Measurements from ENCODE around the gene GLI3. TPM values are rescaled to one million over a fixed set of nuclear protein-coding genes. Genes with fewer than 3 reads are reported as not detected.

Gene GLI3
- total and polyA plus RNA-seq, 10 of the 15 experiments (the other 5 are each of a cell fraction or from before 2014, with no cell fraction given) = 0.01 TPM; not detected in 8

DNA sequence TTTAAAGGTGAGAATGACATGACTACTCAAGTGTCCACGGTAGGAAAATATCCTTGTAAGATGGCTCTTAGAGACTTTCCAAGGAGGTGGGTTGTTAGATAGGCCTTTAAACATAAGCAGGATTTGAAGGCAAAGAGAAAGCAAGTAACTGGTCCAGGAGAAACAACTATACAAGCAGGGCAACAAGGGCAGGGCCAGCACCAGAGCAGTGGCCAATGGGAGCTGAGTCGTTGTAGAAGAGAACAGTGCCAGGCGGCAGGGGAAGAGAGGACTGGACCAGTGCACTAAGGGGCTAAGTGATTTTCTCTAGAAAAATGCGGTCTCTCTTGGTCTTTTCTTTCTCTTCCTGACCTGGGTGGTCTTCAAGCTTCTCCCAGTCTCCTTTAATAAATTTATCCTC lies 94.9 kb downstream of the GLI3 start:
- ATAC-seq (no peak), FAIRE-seq (no peak), DNase-seq (ENCODE audit: low read depth, low spot score) (no peak)
- intact Hi-C loops (cut with micrococcal nuclease; ENCODE audit: unreplicated experiment) = no loop called here
- Histone ChIP-seq H3K79me2 (ENCODE audit: control insufficient read depth, insufficient read depth, low read length) (no peaks in the 10 kb centered on the region), H3K27me3 (replicated peaks in 1 of 2; ENCODE audit: control insufficient read depth in 2 of 2, insufficient read depth in 2 of 2, low read length in 1 of 2) (no peaks in the 10 kb centered on the region), H3K9me3 (replicated peaks; ENCODE audit: control insufficient read depth, insufficient read depth, low read length) (no peaks in the 10 kb centered on the region), H3K27ac (ENCODE audit: control insufficient read depth, insufficient read depth) (no peak overlapping the region), H3K36me3 (ENCODE audit: control insufficient read depth in 2 of 2, insufficient read depth in 2 of 2, low read length in 1 of 2) (no peaks in the 10 kb centered on the region), H2AFZ (ENCODE audit: control insufficient read depth, low read depth, low read length) (no peak overlapping the region), H3K4me3 (no peak overlapping the region), H4K20me1 (ENCODE audit: control insufficient read depth, insufficient read depth) (no peaks in the 10 kb centered on the region), H3K9ac (ENCODE audit: control insufficient read depth, insufficient read depth, low read length) (no peak overlapping the region), H3K4me2 (ENCODE audit: control insufficient read depth, insufficient read depth) (no peak overlapping the region), H3K4me1 (ENCODE audit: control insufficient read depth, insufficient read depth, low read length) (no peaks in the 10 kb centered on the region)
- no TSS peak for BruUV-seq (replicated peaks)
- ChIA-PET RAD21 (ENCODE audit: unreplicated experiment) (no interaction called here), CTCF (no interaction called here), SMC1A (ENCODE audit: uncharacterized antibody, unreplicated experiment) (no interaction called here), POLR2A (no interaction called here)
- in situ Hi-C loops (cut with MboI) = no loop called here
- TF ChIP-seq, protein P1, sequence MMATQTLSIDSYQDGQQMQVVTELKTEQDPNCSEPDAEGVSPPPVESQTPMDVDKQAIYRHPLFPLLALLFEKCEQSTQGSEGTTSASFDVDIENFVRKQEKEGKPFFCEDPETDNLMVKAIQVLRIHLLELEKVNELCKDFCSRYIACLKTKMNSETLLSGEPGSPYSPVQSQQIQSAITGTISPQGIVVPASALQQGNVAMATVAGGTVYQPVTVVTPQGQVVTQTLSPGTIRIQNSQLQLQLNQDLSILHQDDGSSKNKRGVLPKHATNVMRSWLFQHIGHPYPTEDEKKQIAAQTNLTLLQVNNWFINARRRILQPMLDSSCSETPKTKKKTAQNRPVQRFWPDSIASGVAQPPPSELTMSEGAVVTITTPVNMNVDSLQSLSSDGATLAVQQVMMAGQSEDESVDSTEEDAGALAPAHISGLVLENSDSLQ (IDR thresholded peaks at IDR 0.05) = no peak
- WGBS (ENCODE audit: insufficient coverage, insufficient replicate concordance, low lambda C conversion rate, missing lambda C conversion rate) = 34% methylated on average over 4 of the region's 4 CpGs

DNA sequence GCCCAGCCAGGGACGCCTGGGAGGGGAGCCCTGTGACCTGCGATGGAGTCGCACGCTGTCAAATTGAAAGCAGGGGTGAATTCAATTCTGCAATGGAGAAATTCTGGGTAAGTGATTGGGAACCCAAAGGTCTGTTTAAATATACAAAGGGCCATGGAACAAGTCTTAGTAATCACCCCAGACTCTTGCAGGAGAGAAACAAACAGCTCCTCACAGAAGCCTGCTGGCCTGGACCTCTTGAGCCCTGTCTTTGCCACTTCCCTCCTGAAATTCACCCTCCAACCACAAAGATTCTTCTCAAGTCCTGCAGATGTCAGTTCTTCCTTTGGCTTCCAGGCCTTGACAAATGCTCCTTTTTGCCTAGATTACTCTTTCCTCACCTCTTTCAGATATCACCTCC lies 97.3 kb downstream of the GLI3 start:
- ChIA-PET RAD21 (ENCODE audit: unreplicated experiment) (no interaction called here), POLR2A (no interaction called here), SMC1A (ENCODE audit: uncharacterized antibody, unreplicated experiment) (no interaction called here), CTCF (no interaction called here)
- WGBS (ENCODE audit: insufficient coverage, insufficient replicate concordance, low lambda C conversion rate, missing lambda C conversion rate) = 67% methylated on average over 4 of the region's 4 CpGs
- no TSS peak for BruUV-seq (replicated peaks)
- Histone ChIP-seq H3K27ac (ENCODE audit: control insufficient read depth, insufficient read depth) (no peak overlapping the region), H3K36me3 (ENCODE audit: control insufficient read depth in 2 of 2, insufficient read depth in 2 of 2, low read length in 1 of 2) (no peaks in the 10 kb centered on the region), H3K9ac (ENCODE audit: control insufficient read depth, insufficient read depth, low read length) (no peak overlapping the region), H3K4me1 (ENCODE audit: control insufficient read depth, insufficient read depth, low read length) (no peaks in the 10 kb centered on the region), H2AFZ (ENCODE audit: control insufficient read depth, low read depth, low read length) (no peak overlapping the region), H4K20me1 (ENCODE audit: control insufficient read depth, insufficient read depth) (no peaks in the 10 kb centered on the region), H3K9me3 (replicated peaks; ENCODE audit: control insufficient read depth, insufficient read depth, low read length) (no peaks in the 10 kb centered on the region), H3K79me2 (ENCODE audit: control insufficient read depth, insufficient read depth, low read length) (no peaks in the 10 kb centered on the region), H3K27me3 (replicated peaks in 1 of 2; ENCODE audit: control insufficient read depth in 2 of 2, insufficient read depth in 2 of 2, low read length in 1 of 2) (no peaks in the 10 kb centered on the region), H3K4me2 (ENCODE audit: control insufficient read depth, insufficient read depth) (no peak overlapping the region), H3K4me3 (no peak overlapping the region)
- ATAC-seq = no peak
- intact Hi-C loops (cut with micrococcal nuclease; ENCODE audit: unreplicated experiment) (no loop called here), in situ Hi-C loops (cut with MboI) (no loop called here)
- TF ChIP-seq TCF3 (IDR thresholded peaks at IDR 0.05; ENCODE audit: borderline replicate concordance, insufficient read depth, low read depth, low read length) = no peak
- no peak for TF ChIP-seq SPI1 (IDR thresholded peaks at IDR 0.05; ENCODE audit: borderline replicate concordance, insufficient read depth, low read depth, low read length)
- no peak for TF ChIP-seq EZH2 (IDR thresholded peaks at IDR 0.05; ENCODE audit: borderline replicate concordance, control insufficient read depth, low read depth, low read length)
- no peak for TF ChIP-seq TAF1 (IDR thresholded peaks at IDR 0.05; ENCODE audit: borderline replicate concordance, low read depth, low read length)
- TF ChIP-seq HDAC2 (IDR thresholded peaks at IDR 0.05) = no peak
- TF ChIP-seq, protein P2, sequence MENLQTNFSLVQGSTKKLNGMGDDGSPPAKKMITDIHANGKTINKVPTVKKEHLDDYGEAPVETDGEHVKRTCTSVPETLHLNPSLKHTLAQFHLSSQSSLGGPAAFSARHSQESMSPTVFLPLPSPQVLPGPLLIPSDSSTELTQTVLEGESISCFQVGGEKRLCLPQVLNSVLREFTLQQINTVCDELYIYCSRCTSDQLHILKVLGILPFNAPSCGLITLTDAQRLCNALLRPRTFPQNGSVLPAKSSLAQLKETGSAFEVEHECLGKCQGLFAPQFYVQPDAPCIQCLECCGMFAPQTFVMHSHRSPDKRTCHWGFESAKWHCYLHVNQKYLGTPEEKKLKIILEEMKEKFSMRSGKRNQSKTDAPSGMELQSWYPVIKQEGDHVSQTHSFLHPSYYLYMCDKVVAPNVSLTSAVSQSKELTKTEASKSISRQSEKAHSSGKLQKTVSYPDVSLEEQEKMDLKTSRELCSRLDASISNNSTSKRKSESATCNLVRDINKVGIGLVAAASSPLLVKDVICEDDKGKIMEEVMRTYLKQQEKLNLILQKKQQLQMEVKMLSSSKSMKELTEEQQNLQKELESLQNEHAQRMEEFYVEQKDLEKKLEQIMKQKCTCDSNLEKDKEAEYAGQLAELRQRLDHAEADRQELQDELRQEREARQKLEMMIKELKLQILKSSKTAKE (IDR thresholded peaks at IDR 0.05; ENCODE audit: low read depth, poor library complexity, severe bottlenecking) = no peak
- DNase-seq (ENCODE audit: low read depth, low spot score) = no peak
- no peak for FAIRE-seq

All from GM12878 (cell line).